Stomach (tissue), 4 donors: ENCODE measurements around the gene CGB3.

ENCODE experiments used
- CTCF ChIP-seq, 7 experiments: fragments of 450-650 bp in 4 of 7; fragments of 200-600 bp in 3 of 7; sonication (generic) in 3 of 7; IDR thresholded peaks; one replicate each; pipeline ENCODE4 v1.5.1; 2016 to 2019; ENCODE audit warnings: antibody characterized with exemption in 7 of 7, control low read depth in 2 of 7, mild to moderate bottlenecking in 1 of 7
- EP300 ChIP-seq: sonication (generic); formaldehyde crosslinking; IDR thresholded peaks from one replicate; pipeline ENCODE4 v1.6.1; 2017; ENCODE audit warnings: antibody characterized with exemption
- POLR2A ChIP-seq, 4 donors: fragments of 450-650 bp; IDR thresholded peaks; one replicate each; pipeline ENCODE4 v1.6.1; 2016; ENCODE audit warnings: antibody characterized with exemption in 4 of 4, control low read depth in 2 of 4, mild to moderate bottlenecking in 1 of 4, moderate library complexity in 1 of 4

- TF ChIP-seq CTCF (IDR thresholded peaks at IDR 0.05), result no peak
- TF ChIP-seq POLR2A (IDR thresholded peaks at IDR 0.05), result no peak
- no peak for TF ChIP-seq EP300
Measured at GRCh38 chr19:48994035-48994386, 30.1 kb downstream of the CGB3 start.
